ENCODE data around the gene LAMA3. TPM values are rescaled to one million over a fixed set of nuclear protein-coding genes. Genes with fewer than 3 reads are reported as not detected.

LAMA3 gene, protein sequence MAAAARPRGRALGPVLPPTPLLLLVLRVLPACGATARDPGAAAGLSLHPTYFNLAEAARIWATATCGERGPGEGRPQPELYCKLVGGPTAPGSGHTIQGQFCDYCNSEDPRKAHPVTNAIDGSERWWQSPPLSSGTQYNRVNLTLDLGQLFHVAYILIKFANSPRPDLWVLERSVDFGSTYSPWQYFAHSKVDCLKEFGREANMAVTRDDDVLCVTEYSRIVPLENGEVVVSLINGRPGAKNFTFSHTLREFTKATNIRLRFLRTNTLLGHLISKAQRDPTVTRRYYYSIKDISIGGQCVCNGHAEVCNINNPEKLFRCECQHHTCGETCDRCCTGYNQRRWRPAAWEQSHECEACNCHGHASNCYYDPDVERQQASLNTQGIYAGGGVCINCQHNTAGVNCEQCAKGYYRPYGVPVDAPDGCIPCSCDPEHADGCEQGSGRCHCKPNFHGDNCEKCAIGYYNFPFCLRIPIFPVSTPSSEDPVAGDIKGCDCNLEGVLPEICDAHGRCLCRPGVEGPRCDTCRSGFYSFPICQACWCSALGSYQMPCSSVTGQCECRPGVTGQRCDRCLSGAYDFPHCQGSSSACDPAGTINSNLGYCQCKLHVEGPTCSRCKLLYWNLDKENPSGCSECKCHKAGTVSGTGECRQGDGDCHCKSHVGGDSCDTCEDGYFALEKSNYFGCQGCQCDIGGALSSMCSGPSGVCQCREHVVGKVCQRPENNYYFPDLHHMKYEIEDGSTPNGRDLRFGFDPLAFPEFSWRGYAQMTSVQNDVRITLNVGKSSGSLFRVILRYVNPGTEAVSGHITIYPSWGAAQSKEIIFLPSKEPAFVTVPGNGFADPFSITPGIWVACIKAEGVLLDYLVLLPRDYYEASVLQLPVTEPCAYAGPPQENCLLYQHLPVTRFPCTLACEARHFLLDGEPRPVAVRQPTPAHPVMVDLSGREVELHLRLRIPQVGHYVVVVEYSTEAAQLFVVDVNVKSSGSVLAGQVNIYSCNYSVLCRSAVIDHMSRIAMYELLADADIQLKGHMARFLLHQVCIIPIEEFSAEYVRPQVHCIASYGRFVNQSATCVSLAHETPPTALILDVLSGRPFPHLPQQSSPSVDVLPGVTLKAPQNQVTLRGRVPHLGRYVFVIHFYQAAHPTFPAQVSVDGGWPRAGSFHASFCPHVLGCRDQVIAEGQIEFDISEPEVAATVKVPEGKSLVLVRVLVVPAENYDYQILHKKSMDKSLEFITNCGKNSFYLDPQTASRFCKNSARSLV (N-terminal part only)
- 48.8 TPM for polyA plus RNA-seq
- long read RNA-seq, donor 1, full-length matches to known transcripts: 1 of 7 reads
- long read RNA-seq, donor 1, partial matches to known transcripts: 6 of 7 reads
- long read RNA-seq, donor 1, other reads (novel, unspliced or antisense): 0 of 7 reads
- long read RNA-seq, donor 2, full-length matches to known transcripts: 1 of 10 reads
- long read RNA-seq, donor 2, partial matches to known transcripts: 9 of 10 reads
- long read RNA-seq, donor 2, other reads (novel, unspliced or antisense): 0 of 10 reads
- long read RNA-seq, donor 3: 0 reads
- long read RNA-seq, donor 4: 0 reads
- long read RNA-seq, donor 5, partial matches to known transcripts: 5 of 5 reads
- long read RNA-seq, donor 5, other reads (novel, unspliced or antisense): 0 of 5 reads
- long read RNA-seq, donor 6, full-length matches to known transcripts: 1 of 21 reads
- long read RNA-seq, donor 6, partial matches to known transcripts: 20 of 21 reads
- long read RNA-seq, donor 6, other reads (novel, unspliced or antisense): 0 of 21 reads
- long read RNA-seq, donor 7: 0 reads
- long read RNA-seq, donor 8, full-length matches to known transcripts: 4 of 31 reads
- long read RNA-seq, donor 8, partial matches to known transcripts: 27 of 31 reads
- long read RNA-seq, donor 8, other reads (novel, unspliced or antisense): 0 of 31 reads
- long read RNA-seq, donor 9, full-length matches to known transcripts: 2 of 18 reads
- long read RNA-seq, donor 9, partial matches to known transcripts: 16 of 18 reads
- long read RNA-seq, donor 9, other reads (novel, unspliced or antisense): 0 of 18 reads
- long read RNA-seq, donor 10, full-length matches to known transcripts: 2 of 14 reads
- long read RNA-seq, donor 10, partial matches to known transcripts: 12 of 14 reads
- long read RNA-seq, donor 10, other reads (novel, unspliced or antisense): 0 of 14 reads
- long read RNA-seq, donor 11, full-length matches to known transcripts: 3 of 14 reads
- long read RNA-seq, donor 11, partial matches to known transcripts: 11 of 14 reads
- long read RNA-seq, donor 11, other reads (novel, unspliced or antisense): 0 of 14 reads

DNA sequence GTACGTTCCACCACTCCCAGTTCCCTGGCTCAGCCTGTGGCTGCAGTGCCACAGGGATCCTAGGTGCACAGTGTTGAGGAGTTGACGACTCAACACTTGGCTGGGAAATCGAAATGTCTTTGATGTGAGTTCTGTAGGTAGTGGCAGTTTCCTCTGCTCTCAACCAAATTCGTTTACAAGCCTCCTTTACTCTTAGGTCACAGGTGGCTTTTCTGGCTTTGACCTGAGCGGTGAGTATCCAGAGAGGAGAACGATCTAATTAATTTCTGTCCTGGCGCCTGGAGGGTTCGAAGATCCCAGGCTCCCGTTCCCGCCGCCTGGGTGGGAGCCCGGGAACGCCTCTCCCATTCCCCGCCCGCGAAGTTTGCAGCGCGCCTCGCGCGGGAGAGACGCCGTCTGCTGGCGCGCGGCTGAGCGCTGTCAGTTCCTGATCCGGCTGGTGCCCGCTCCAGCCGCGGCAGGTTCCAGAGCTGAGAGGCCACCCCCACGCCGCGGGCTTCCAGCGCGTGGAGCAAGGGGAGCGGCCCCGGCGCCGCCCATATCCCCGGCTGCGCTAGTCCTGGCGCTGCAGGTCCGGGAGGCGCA lies at the start of gene LAMA3:
Gene LAMA3 (plus strand): TSS at position 423 of the 585 bp plus-strand sequence. CDS start 231 bp downstream, outside the sequence.
- Histone ChIP-seq H3K36me3 (ENCODE audit: control insufficient read depth, insufficient read depth, low read length) (no peaks in the 10 kb centered on the region), H3K27me3 (ENCODE audit: control insufficient read depth, insufficient read depth, low read length) (peaks cover 22% of the 10 kb centered on the region), H3K27ac (ENCODE audit: low read length) (no peak within 1 kb of the TSS), H3K9me3 (ENCODE audit: control insufficient read depth, low read depth, low read length) (no peaks in the 10 kb centered on the region), H3K4me1 (ENCODE audit: control insufficient read depth, insufficient read depth, low read length) (peaks cover 13% of the 10 kb centered on the region), H3K4me3 (ENCODE audit: low read length) (peak within 1 kb of the TSS; percentile 43)
- WGBS (ENCODE audit: insufficient coverage, low lambda C conversion rate): no CpG with 5 or more reads among the region's 45 CpGs
- DNase-seq: peak in 1 of 2 donors; percentile 76

- no peak for DNase-seq
- Histone ChIP-seq H3K4me3 (ENCODE audit: low read length) (no peak overlapping the region), H3K36me3 (ENCODE audit: control insufficient read depth, insufficient read depth, low read length) (no peaks in the 10 kb centered on the region), H3K4me1 (ENCODE audit: control insufficient read depth, insufficient read depth, low read length) (peaks cover 6% of the 10 kb centered on the region), H3K9me3 (ENCODE audit: control insufficient read depth, low read depth, low read length) (peaks cover 14% of the 10 kb centered on the region), H3K27me3 (ENCODE audit: control insufficient read depth, insufficient read depth, low read length) (no peaks in the 10 kb centered on the region), H3K27ac (ENCODE audit: low read length) (no peak overlapping the region)
- WGBS (ENCODE audit: insufficient coverage, low lambda C conversion rate): no CpG with 5 or more reads among the region's 2 CpGs
Measured at GRCh38 chr18:23640052-23640451, 49.2 kb upstream of the LAMA3 start.

- H3K36me3 ChIP-seq (ENCODE audit: control insufficient read depth, insufficient read depth, low read length): no peaks in the 10 kb centered on the region
- no CpG with 5 or more reads among the region's 11 CpGs for WGBS (ENCODE audit: insufficient coverage, low lambda C conversion rate)
- H3K27ac ChIP-seq (ENCODE audit: low read length): no peak overlapping the region
- H3K9me3 ChIP-seq (ENCODE audit: control insufficient read depth, low read depth, low read length): peaks cover 14% of the 10 kb centered on the region
- no peaks in the 10 kb centered on the region for H3K4me1 ChIP-seq (ENCODE audit: control insufficient read depth, insufficient read depth, low read length)
- DNase-seq: no peak
- no peaks in the 10 kb centered on the region for H3K27me3 ChIP-seq (ENCODE audit: control insufficient read depth, insufficient read depth, low read length)
- no peak overlapping the region for H3K4me3 ChIP-seq (ENCODE audit: low read length)
Measured at GRCh38 chr18:23641143-23641720, 48.0 kb upstream of the LAMA3 start.

DNA sequence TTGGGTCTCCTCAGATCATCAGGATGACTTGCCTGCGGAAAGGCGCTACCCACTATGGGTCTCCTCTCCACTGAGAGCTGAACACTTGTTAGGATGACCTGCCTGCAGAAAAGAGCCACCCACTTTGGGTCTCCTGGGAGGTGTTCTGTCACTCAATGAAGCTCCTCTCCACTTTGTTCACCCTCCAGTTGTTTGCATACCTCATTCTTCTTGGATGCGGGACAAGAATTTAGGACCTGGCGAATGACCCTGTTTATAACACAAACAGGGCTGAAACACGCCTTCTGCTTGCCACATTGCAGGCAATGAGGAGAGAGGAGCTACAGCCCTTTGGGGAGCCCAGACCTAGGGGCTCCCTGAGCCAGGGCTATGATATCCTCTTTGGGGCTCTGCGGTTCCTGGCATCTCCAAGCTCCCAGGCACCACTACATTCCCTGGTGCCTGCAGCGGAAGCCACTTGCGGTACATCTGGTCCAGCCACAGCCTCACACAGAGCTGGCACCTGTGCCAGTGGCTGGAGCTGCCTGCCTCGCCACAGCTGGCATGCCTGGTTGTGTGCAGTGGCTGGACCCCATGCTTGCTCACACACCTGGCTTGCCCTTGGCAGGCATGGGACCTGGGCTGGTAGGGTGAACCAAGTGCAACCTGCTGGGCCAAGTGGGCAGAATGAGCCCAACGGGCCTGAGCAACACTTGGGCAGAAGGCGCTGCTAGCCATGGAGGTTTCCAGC lies 47.2 kb upstream of the LAMA3 start:
- Histone ChIP-seq H3K9me3 (ENCODE audit: control insufficient read depth, low read depth, low read length) (peaks cover 14% of the 10 kb centered on the region), H3K27ac (ENCODE audit: low read length) (no peak overlapping the region), H3K4me1 (ENCODE audit: control insufficient read depth, insufficient read depth, low read length) (no peaks in the 10 kb centered on the region), H3K4me3 (ENCODE audit: low read length) (no peak overlapping the region), H3K27me3 (ENCODE audit: control insufficient read depth, insufficient read depth, low read length) (no peaks in the 10 kb centered on the region), H3K36me3 (ENCODE audit: control insufficient read depth, insufficient read depth, low read length) (no peaks in the 10 kb centered on the region)
- no CpG with 5 or more reads among the region's 11 CpGs for WGBS (ENCODE audit: insufficient coverage, low lambda C conversion rate)
- DNase-seq: no peak

DNA sequence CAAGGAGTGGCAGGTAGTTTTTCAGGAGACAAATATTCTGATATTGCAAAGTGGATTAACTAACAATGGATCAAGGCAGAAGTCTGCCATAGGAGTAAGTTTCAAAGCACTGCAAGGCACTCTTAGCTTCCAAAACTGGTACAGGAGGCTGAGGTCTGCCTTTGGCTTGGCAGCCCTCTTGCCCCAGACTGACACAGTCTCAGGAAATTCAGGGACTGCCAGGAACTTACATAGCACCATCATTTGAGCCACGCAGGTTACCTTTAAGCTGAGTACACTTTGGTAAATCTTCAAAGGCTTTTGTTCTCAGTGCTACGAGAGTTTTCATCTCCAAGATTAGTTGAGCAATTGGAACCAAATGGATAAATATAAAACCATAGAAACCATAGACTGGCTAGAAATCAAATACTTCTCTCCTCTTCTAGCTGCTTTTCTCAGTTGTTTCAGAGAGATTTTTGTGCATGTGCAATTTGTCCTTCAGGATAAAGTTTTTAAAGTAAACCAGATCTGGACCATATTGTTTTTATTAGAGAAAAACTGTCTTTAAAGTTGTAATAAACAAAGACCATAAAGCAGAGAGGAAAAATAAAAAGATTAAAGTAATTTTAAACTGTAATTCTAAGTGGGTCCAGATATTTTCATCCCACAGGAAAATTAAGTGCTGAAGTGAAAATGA lies 45.3 kb upstream of the LAMA3 start:
- no peaks in the 10 kb centered on the region for H3K36me3 ChIP-seq (ENCODE audit: control insufficient read depth, insufficient read depth, low read length)
- DNase-seq: no peak
- WGBS (ENCODE audit: insufficient coverage, low lambda C conversion rate): 50% methylated on average over 1 of the region's 2 CpGs
- H3K9me3 ChIP-seq (ENCODE audit: control insufficient read depth, low read depth, low read length): peaks cover 14% of the 10 kb centered on the region
- no peak overlapping the region for H3K27ac ChIP-seq (ENCODE audit: low read length)
- H3K27me3 ChIP-seq (ENCODE audit: control insufficient read depth, insufficient read depth, low read length): no peaks in the 10 kb centered on the region
- no peaks in the 10 kb centered on the region for H3K4me1 ChIP-seq (ENCODE audit: control insufficient read depth, insufficient read depth, low read length)
- H3K4me3 ChIP-seq (ENCODE audit: low read length): no peak overlapping the region

DNA sequence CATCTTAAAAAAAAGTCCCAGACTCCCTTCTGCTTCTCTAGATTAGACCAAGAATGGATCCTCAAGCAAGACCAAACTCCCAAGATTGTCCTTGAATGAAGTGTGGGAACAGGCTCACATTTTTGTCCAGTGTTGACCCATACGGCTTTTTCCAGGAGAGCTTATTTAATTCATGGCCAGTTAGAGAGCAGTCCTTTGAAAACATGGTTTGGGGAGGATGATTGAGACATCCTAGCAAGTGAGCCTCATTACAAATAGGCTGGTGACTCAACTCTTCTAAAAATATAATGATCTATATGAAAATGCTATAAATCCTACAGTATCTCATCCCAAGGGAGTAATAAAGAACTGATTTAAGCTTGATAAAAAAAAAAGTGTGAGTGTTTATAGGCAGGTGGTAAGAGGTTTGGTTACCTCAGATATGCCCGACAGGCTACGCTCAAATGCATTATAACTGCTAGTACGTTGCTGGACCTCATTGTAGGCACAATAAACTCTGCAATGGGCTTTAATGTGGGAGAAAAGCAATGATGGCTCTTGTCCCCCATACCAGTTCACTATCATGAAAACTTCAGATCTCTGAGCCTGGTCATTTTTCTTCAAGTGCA lies 43.6 kb upstream of the LAMA3 start:
- Histone ChIP-seq H3K36me3 (ENCODE audit: control insufficient read depth, insufficient read depth, low read length) (no peaks in the 10 kb centered on the region), H3K4me1 (ENCODE audit: control insufficient read depth, insufficient read depth, low read length) (peaks cover 4% of the 10 kb centered on the region), H3K9me3 (ENCODE audit: control insufficient read depth, low read depth, low read length) (peaks cover 14% of the 10 kb centered on the region), H3K4me3 (ENCODE audit: low read length) (no peak overlapping the region), H3K27me3 (ENCODE audit: control insufficient read depth, insufficient read depth, low read length) (no peaks in the 10 kb centered on the region), H3K27ac (ENCODE audit: low read length) (no peak overlapping the region)
- no CpG with 5 or more reads among the region's 4 CpGs for WGBS (ENCODE audit: insufficient coverage, low lambda C conversion rate)
- DNase-seq: no peak

GRCh38 chr18:23646282-23646681 lies 43.0 kb upstream of the LAMA3 start:
- Histone ChIP-seq H3K4me1 (ENCODE audit: control insufficient read depth, insufficient read depth, low read length) (peaks cover 9% of the 10 kb centered on the region), H3K27me3 (ENCODE audit: control insufficient read depth, insufficient read depth, low read length) (no peaks in the 10 kb centered on the region), H3K27ac (ENCODE audit: low read length) (no peak overlapping the region), H3K9me3 (ENCODE audit: control insufficient read depth, low read depth, low read length) (peaks cover 11% of the 10 kb centered on the region), H3K36me3 (ENCODE audit: control insufficient read depth, insufficient read depth, low read length) (no peaks in the 10 kb centered on the region), H3K4me3 (ENCODE audit: low read length) (no peak overlapping the region)
- WGBS (ENCODE audit: insufficient coverage, low lambda C conversion rate): 100% methylated on average over 2 of the region's 2 CpGs
- DNase-seq: no peak

Data from large intestine (tissue), 12 donors.